ENCODE measurements around the gene FMN2.

FMN2 gene

GRCh38 chr1:240091614-240092300 is at the start of gene FMN2:
Gene FMN2, plus strand, starts transcription at chr1:240091883. Its CDS starts 227 bp downstream, at chr1:240092110.
- DNase-seq: peak in 1 of 2 donors; percentile 30

GRCh38 chr1:240044620-240045019 is 47.1 kb upstream of the FMN2 start:
- DNase-seq: no peak

- DNase-seq: no peak
These were observed 45.7 kb upstream of the FMN2 start for GRCh38 chr1:240046000-240046399.

- no peak for DNase-seq
These were observed 37.5 kb upstream of the FMN2 start for GRCh38 chr1:240054109-240054701.

GRCh38 chr1:240055936-240056335 is 35.7 kb upstream of the FMN2 start:
- no peak for DNase-seq

- no peak for DNase-seq
These were observed 35.3 kb upstream of the FMN2 start for GRCh38 chr1:240056350-240056749.

GRCh38 chr1:240058049-240058448 is 33.6 kb upstream of the FMN2 start:
- no peak for DNase-seq

- no peak for DNase-seq
These were observed 22.7 kb upstream of the FMN2 start for GRCh38 chr1:240068961-240069360.

- DNase-seq: no peak
These were observed 21.5 kb upstream of the FMN2 start for GRCh38 chr1:240070188-240070587.

GRCh38 chr1:240073097-240073496 is 18.6 kb upstream of the FMN2 start:
- no peak for DNase-seq

- DNase-seq: no peak
These were observed 17.3 kb upstream of the FMN2 start for GRCh38 chr1:240074422-240074821.

- no peak for DNase-seq
These were observed 16.8 kb upstream of the FMN2 start for GRCh38 chr1:240074908-240075307.

GRCh38 chr1:240084337-240084736 is 7.3 kb upstream of the FMN2 start:
- DNase-seq: no peak

GRCh38 chr1:240084749-240085148 is 6.9 kb upstream of the FMN2 start:
- no peak for DNase-seq

GRCh38 chr1:240086726-240087125 is 5.0 kb upstream of the FMN2 start:
- no peak for DNase-seq

- DNase-seq: no peak
These were observed 1.7 kb upstream of the FMN2 start for GRCh38 chr1:240090014-240090413.

- no peak for DNase-seq
These were observed 604 bp upstream of the FMN2 start for GRCh38 chr1:240090957-240091600.

GRCh38 chr1:240092301-240093119 is 827 bp downstream of the FMN2 start:
- no peak for DNase-seq

GRCh38 chr1:240093120-240093961 is 1.7 kb downstream of the FMN2 start:
- DNase-seq: no peak

- no peak for DNase-seq
These were observed 2.5 kb downstream of the FMN2 start for GRCh38 chr1:240094041-240094722.

- no peak for DNase-seq
These were observed 5.3 kb downstream of the FMN2 start for GRCh38 chr1:240096974-240097373.

- no peak for DNase-seq
These were observed 6.9 kb downstream of the FMN2 start for GRCh38 chr1:240098534-240098933.

All from stimulated activated CD4-positive, alpha-beta T cell treated with anti-CD3 and anti-CD28 coated beads, Interleukin-2, amount 100 ng/mL, for 24 hours (primary cell).